Testis (tissue), 2 donors: Measurements from ENCODE around the gene GNG5.

Experiments
- CTCF ChIP-seq, 3 experiments: fragments of 450-650 bp in 2 of 3; fragments of 200-600 bp in 1 of 3; sonication (generic) in 1 of 3; IDR thresholded peaks; one replicate each; pipeline ENCODE4 v1.5.1; 2016 to 2019; ENCODE audit warnings: antibody characterized with exemption in 3 of 3, mild to moderate bottlenecking in 2 of 3, moderate library complexity in 1 of 3
- POLR2A ChIP-seq: fragments of 450-650 bp; IDR thresholded peaks from one replicate; pipeline ENCODE4 v1.6.1; 2017; ENCODE audit warnings: antibody characterized with exemption, mild to moderate bottlenecking, moderate library complexity

GRCh38 chr1:84508510-84508909 is 2.1 kb upstream of the GNG5 start:
- TF ChIP-seq CTCF (IDR thresholded peaks at IDR 0.05), result no peak
- TF ChIP-seq POLR2A, result no peak
